ENCODE results near the gene PRTFDC1.
"Not testable (repeated sequence)": the region's sequence is repeated elsewhere in the genome, so short reads cannot be mapped to it uniquely, and the experiment has no call there.

Gene PRTFDC1

DNA sequence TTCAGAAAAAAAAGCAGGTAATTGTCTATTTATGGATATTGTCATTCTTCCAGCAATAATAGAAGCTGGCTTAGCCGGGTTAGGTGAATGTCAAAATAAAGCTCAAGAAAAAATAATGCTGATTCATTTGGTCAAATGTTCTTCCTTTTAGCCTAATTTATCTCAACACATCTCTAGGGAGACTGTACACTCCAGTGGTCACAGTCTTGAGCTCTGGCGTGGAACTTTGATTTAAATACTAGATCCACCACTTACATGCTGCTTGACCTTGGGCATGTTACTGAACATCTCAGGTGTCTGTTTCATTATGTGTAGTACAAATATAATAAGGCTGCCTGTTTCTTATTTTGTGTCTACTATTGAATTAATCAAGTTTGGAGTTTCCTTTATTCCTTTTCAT lies 22.0 kb downstream of the PRTFDC1 start:
- no peak for DNase-seq (ENCODE audit: low read depth in 2 of 2)

- DNase-seq (ENCODE audit: low read depth in 2 of 2): no peak
Observed at GRCh38 chr10:24929904-24930303, 22.5 kb downstream of the PRTFDC1 start.

- no peak for DNase-seq (ENCODE audit: low read depth in 2 of 2)
Observed at GRCh38 chr10:24929056-24929544, 23.3 kb downstream of the PRTFDC1 start.

- no peak for DNase-seq (ENCODE audit: low read depth in 2 of 2)
Observed at GRCh38 chr10:24928163-24928562, 24.2 kb downstream of the PRTFDC1 start.

GRCh38 chr10:24926557-24926956 lies 25.8 kb downstream of the PRTFDC1 start:
- DNase-seq (ENCODE audit: low read depth in 2 of 2): no peak

GRCh38 chr10:24925799-24926198 lies 26.6 kb downstream of the PRTFDC1 start:
- no peak for DNase-seq (ENCODE audit: low read depth in 2 of 2)

- not testable (repeated sequence) for DNase-seq (ENCODE audit: low read depth in 2 of 2)
Observed at GRCh38 chr10:24924483-24924882, 27.9 kb downstream of the PRTFDC1 start.

DNA sequence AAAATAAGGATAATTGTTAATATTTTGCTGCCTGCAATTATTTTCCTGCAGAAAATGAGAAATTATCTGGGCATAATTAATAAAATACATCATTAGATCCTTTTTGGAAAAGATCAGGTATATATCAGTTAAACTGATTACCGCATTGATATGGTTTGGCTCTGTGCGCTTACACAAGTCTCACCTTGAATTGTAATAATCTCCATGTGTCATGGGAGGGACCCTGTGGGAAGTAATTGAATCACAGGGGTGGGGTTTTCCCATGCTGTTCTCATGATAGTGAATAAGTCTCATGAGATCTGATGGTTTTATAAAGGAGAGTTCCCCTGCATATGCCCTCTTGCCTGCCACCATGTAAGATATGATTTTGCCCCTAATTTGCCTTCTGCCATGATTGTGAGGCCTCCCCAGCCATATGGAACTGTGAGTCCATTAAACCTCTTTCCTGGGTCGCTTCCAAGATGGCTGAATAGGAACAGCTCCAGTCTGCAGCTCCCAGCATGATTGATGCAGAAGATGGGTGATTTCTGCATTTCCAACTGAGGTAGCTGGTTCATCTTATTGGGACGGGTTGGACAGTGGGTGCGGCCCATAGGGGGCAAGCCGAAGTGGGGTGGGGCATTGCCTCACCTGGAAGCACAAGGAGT lies 30.1 kb downstream of the PRTFDC1 start:
- not testable (repeated sequence) for DNase-seq (ENCODE audit: low read depth in 2 of 2)

- DNase-seq (ENCODE audit: low read depth in 2 of 2): peak in 1 of 2 donors; percentile 33
Observed at GRCh38 chr10:24920907-24921881, 31.2 kb downstream of the PRTFDC1 start.

GRCh38 chr10:24920192-24920591 lies 32.2 kb downstream of the PRTFDC1 start:
- DNase-seq (ENCODE audit: low read depth in 2 of 2): not testable (repeated sequence)

GRCh38 chr10:24919629-24920028 lies 32.8 kb downstream of the PRTFDC1 start:
- not testable (repeated sequence) for DNase-seq (ENCODE audit: low read depth in 2 of 2)

GRCh38 chr10:24917979-24918378 lies 34.4 kb downstream of the PRTFDC1 start:
- no peak for DNase-seq (ENCODE audit: low read depth in 2 of 2)

GRCh38 chr10:24917493-24917892 lies 34.9 kb downstream of the PRTFDC1 start:
- DNase-seq (ENCODE audit: low read depth in 2 of 2): no peak

GRCh38 chr10:24916365-24916764 lies 36.0 kb downstream of the PRTFDC1 start:
- no peak for DNase-seq (ENCODE audit: low read depth in 2 of 2)

DNA sequence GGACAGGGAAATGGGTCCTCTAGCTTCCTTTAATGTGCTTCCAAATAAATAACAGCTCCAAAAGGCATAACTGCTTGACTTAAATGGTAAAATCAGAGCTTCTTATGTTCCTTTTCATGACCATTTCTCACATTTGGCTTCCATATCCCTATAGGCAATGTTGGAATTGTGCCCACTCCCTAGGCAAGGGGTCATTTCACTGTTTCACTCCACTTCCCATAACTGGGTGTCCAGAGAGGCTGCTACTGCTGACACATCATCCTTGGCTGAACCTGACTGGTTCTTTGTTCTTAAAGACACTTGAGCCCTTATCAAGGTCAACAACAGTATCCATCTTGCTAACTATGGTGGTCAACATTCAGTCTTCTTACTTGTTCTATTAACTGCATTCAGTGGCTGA lies 37.1 kb downstream of the PRTFDC1 start:
- DNase-seq (ENCODE audit: low read depth in 2 of 2): no peak

DNA sequence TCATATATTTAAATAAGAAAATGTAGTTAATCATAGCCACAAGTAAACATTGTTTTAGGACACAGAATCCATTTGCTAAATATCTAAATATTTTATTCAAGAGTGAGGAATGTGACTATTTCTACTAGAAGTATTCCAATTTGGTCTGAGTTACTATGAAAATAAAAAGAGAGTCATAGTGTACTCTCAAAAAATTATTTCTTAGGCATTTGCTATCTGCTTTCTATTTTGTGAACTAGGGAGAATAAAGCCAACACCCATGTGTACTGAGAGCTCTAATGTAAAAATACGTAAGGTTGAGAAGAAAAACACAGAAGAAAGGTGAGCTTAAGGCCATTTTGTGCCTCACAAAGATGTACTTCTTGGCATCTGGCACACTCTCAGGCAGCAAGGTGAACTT lies 38.3 kb downstream of the PRTFDC1 start:
- no peak for DNase-seq (ENCODE audit: low read depth in 2 of 2)

DNA sequence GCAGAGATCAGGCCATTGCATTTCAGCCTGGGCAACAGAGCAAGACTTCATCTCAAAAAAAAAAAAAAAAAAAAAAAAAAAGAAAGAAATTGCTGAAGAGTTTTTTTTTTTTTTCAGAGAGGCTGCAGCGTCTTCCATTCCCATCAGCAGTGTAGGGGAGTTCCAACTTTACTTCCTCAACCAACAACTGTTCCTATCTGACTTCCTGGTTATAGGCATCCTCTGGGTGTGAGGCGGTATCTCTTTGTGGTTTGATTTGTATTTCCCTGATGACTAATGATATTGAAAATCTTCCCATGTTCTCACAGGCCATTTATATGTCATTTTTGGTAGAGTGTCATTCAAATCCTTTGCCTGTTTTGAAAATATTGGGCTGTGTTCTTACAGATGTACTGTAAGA lies 40.2 kb downstream of the PRTFDC1 start:
- no peak for DNase-seq (ENCODE audit: low read depth in 2 of 2)

DNA sequence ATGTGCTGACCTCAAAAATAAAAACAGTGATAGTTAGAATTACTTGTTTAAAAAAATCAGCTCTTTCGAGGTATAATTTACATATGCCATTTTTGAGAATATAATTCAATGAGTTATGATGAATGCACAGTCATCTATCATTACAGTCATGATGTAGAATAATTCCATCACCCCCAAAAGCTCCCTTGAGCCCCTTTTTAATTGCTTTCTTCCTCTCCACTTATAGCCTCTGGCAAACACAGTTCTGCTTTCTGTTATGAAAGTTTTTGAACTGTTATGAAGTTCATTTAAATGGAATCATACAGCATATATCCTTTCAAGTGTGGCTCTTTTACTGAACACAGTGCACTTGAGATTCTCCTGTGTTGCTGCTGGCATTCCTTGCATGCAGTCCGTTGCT lies 41.4 kb downstream of the PRTFDC1 start:
- DNase-seq (ENCODE audit: low read depth in 2 of 2): no peak

DNA sequence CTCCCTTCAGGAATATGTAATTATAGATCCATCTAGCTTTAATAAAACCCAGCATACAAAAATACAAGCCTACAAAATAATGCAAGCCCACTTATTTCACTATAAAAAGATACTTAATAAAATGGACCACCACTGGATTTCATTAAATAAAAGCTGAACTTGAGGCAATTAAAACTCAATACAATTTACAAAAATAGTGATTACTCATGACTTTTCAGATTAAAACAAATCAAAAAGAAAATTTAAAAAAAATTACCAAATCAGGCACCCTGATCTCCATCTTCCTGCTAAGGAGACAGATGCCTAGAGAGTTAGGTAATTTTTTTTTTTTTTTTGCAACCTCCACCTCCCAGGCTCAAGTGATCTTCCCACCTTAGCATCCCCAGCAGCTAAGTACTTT lies 41.8 kb downstream of the PRTFDC1 start:
- no peak for DNase-seq (ENCODE audit: low read depth in 2 of 2)

GRCh38 chr10:24908793-24909423 lies 43.5 kb downstream of the PRTFDC1 start:
- no peak for DNase-seq (ENCODE audit: low read depth in 2 of 2)

GRCh38 chr10:24907956-24908355 lies 44.5 kb downstream of the PRTFDC1 start:
- no peak for DNase-seq (ENCODE audit: low read depth in 2 of 2)

DNA sequence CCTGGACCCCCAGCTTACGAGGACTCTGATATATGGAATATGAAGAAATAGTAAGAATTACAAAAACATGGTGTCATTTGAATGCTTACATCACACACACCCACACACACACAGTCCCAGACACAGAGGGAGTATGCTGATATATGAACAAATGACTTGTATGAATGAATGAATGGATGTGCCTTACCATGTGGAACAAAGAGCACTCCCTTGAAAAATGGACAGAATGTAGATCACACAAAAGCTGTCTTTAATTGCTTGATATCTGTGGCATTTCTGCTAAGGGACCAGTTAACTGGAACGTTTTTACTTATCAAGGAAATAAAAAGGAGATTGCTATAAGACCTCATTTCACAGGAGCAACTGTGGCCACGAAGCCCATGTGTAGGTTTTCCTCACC lies 46.0 kb downstream of the PRTFDC1 start:
- DNase-seq (ENCODE audit: low read depth in 2 of 2): no peak
